Epithelial cell of proximal tubule (primary cell): ENCODE measurements around the gene TTLL11. TPM values are rescaled to one million over a fixed set of nuclear protein-coding genes. Genes with fewer than 3 reads are reported as not detected.

Experiments
- DNase-seq: peaks from one replicate; pipeline ENCODE4 v3.0.0-alpha.2; 2011; ENCODE audit warnings: low read depth
- H3K4me3 ChIP-seq: 2 replicates; pipeline ENCODE4 v1.5.1; 2011; ENCODE audit warnings: low read depth, mild to moderate bottlenecking, low read length
- total RNA-seq: library from RNA; depleted of rRNA; stranded (reverse); fragments of >200 nt; gene quantifications from 2 replicates; pipeline ENCODE4 v1.2.3, GENCODE V29; 2015
- TF ChIP-seq, protein P1 (sequence below): conservative IDR thresholded peaks from 2 replicates; pipeline ENCODE4 v1.5.1; 2012; ENCODE audit warnings: low read depth, mild to moderate bottlenecking, low read length

The TTLL11 gene
- total RNA-seq, 1 donor from 2014 or later, result 0.75 TPM

GRCh38 chr9:121990600-121991306 lies 102.4 kb downstream of the TTLL11 start:
- no peak overlapping the region for H3K4me3 ChIP-seq
- TF ChIP-seq, protein P1, sequence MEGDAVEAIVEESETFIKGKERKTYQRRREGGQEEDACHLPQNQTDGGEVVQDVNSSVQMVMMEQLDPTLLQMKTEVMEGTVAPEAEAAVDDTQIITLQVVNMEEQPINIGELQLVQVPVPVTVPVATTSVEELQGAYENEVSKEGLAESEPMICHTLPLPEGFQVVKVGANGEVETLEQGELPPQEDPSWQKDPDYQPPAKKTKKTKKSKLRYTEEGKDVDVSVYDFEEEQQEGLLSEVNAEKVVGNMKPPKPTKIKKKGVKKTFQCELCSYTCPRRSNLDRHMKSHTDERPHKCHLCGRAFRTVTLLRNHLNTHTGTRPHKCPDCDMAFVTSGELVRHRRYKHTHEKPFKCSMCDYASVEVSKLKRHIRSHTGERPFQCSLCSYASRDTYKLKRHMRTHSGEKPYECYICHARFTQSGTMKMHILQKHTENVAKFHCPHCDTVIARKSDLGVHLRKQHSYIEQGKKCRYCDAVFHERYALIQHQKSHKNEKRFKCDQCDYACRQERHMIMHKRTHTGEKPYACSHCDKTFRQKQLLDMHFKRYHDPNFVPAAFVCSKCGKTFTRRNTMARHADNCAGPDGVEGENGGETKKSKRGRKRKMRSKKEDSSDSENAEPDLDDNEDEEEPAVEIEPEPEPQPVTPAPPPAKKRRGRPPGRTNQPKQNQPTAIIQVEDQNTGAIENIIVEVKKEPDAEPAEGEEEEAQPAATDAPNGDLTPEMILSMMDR, result no peak
- DNase-seq, result no peak

- TF ChIP-seq, protein P1, result peak; percentile 54
- no peak overlapping the region for H3K4me3 ChIP-seq
- DNase-seq, result no peak
Observed at GRCh38 chr9:121989010-121989409, 104.1 kb downstream of the TTLL11 start.

- TF ChIP-seq, protein P1, result no peak
- no peak overlapping the region for H3K4me3 ChIP-seq
- DNase-seq, result no peak
Observed at GRCh38 chr9:121987314-121987713, 105.8 kb downstream of the TTLL11 start.

DNA sequence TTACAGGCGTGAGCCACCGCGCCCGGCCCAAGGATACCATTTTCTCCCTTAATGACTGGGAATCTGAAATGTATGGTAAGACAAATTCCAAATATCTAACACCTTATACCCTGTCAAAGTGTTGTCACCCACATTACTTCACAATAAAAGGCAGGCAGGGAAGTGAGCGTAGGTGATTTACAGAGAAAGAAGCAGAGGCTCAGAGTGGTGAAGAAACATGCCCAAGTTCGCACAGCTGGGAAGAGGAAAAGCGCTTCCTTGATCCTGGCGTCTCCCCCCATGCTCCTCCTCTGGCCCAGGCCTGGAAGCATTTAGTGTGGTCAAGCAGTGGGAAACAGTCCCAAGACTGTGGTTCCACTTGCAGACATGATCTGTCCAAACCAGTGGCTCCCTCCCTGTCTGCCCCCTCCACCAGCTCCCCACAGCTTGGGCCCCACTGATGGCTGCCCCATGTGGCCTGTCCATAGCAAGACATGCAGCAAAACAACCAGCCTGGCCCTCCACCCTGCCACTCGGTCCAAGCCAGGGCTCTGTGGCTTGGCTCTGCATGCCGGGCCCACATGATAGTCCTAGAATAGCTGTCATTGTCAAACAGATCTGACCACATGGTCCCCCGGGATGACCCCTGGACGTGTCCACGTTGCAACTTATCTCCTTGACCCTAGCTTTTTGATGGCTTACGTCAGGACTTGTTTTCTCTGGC lies 107.2 kb downstream of the TTLL11 start:
- H3K4me3 ChIP-seq, result no peak overlapping the region
- TF ChIP-seq, protein P1, result no peak
- no peak for DNase-seq

- no peak overlapping the region for H3K4me3 ChIP-seq
- TF ChIP-seq, protein P1, result no peak
- no peak for DNase-seq
Observed at GRCh38 chr9:121984726-121985402, 108.2 kb downstream of the TTLL11 start.

GRCh38 chr9:121983736-121984135 lies 109.4 kb downstream of the TTLL11 start:
- H3K4me3 ChIP-seq, result no peak overlapping the region
- DNase-seq, result no peak
- TF ChIP-seq, protein P1, result no peak
